Endothelial cell of umbilical vein (primary cell): ENCODE data around the gene ENO2. TPM values are rescaled to one million over a fixed set of nuclear protein-coding genes. Genes with fewer than 3 reads are reported as not detected.

Experiments
- BruUV-seq: library from RNA; stranded (reverse); fragments of 400-500 nt; replicated peaks from 2 replicates; lab custom pipeline; 2021; lab: Mats Ljungman, UMichigan
- CTCF ChIA-PET: fragments of 300-600, 350-600 bp; sonication (Branson Sonifier 250); formaldehyde crosslinking; loops from one replicate; lab custom pipeline; 2021; ENCODE audit warnings: antibody characterized with exemption, inconsistent platforms; lab: Charles Lee
- POLR2A ChIA-PET: fragments of 300-600, 350-600 bp; sonication (Branson Sonifier 250); formaldehyde crosslinking; loops from one replicate; lab custom pipeline; 2021; ENCODE audit warnings: antibody characterized with exemption, inconsistent platforms; lab: Charles Lee
- DNase-seq: peaks from one replicate; pipeline ENCODE4 v3.0.0-alpha.2; 2011; ENCODE audit warnings: low read depth, low spot score
- FAIRE-seq: peaks from 2 replicates; lab custom pipeline; 2011; peaks lifted over from hg19 to GRCh38; lab: Jason Lieb, UNC
- H2AFZ ChIP-seq: 2 replicates; pipeline ENCODE4 v1.6.0; 2012; ENCODE audit warnings: low read depth, low read length, control low read depth, inconsistent platforms
- H3K27ac ChIP-seq: 2 replicates; pipeline ENCODE4 v1.5.1; 2011; ENCODE audit warnings: low read depth, mild to moderate bottlenecking, control low read depth, low read length, moderate library complexity; ENCODE audit not compliant: insufficient read depth
- H3K27me3 ChIP-seq, 2 experiments: 2 replicates each; pipeline versions ENCODE4 v1.6.0 to v1.6.1; 2011; ENCODE audit warnings: low read length in 2 of 2, mixed read lengths in 1 of 2; ENCODE audit not compliant: control insufficient read depth in 2 of 2, insufficient read depth in 2 of 2
- H3K36me3 ChIP-seq, 2 experiments: 2 replicates in 1 of 2; 3 replicates in 1 of 2; pipeline ENCODE4 v1.5.1; 2011; ENCODE audit warnings: low read length in 2 of 2, mild to moderate bottlenecking in 1 of 2, moderate library complexity in 1 of 2; ENCODE audit not compliant: control insufficient read depth in 2 of 2, insufficient read depth in 2 of 2; ENCODE audit errors: extremely low read depth in 1 of 2
- H3K4me1 ChIP-seq: 3 replicates; pipeline ENCODE4 v1.5.1; 2011; ENCODE audit warnings: mild to moderate bottlenecking, low read length; ENCODE audit not compliant: control insufficient read depth, insufficient read depth; ENCODE audit errors: extremely low read depth
- H3K4me2 ChIP-seq: 2 replicates; pipeline ENCODE4 v1.6.1; 2011; ENCODE audit warnings: low read length, control low read depth, mixed read lengths; ENCODE audit not compliant: insufficient read depth
- H3K4me3 ChIP-seq, 3 experiments: fragments of 200-600 bp in 1 of 3; sonication (generic), shearing (Covaris generic) in 1 of 3; replicated peaks in 1 of 3; 2 replicates each; pipeline ENCODE4 v1.5.1; 2011 to 2016; ENCODE audit warnings: control low read depth in 3 of 3, low read length in 3 of 3, mild to moderate bottlenecking in 2 of 3, inconsistent platforms in 1 of 3, low read depth in 1 of 3, moderate library complexity in 1 of 3; ENCODE audit not compliant: insufficient read depth in 1 of 3
- H3K79me2 ChIP-seq: 2 replicates; pipeline ENCODE4 v1.6.0; 2012; ENCODE audit warnings: low read length, inconsistent platforms; ENCODE audit not compliant: control insufficient read depth, insufficient read depth
- H3K9ac ChIP-seq: replicated peaks from 2 replicates; pipeline ENCODE3; 2011; ENCODE audit warnings: low read length, control low read depth; ENCODE audit not compliant: insufficient read depth; ENCODE audit errors: extremely low read depth
- H3K9me1 ChIP-seq: replicated peaks from 3 replicates; pipeline ENCODE4 v1.6.0; 2011; ENCODE audit warnings: mild to moderate bottlenecking, low read length; ENCODE audit not compliant: control insufficient read depth, insufficient read depth; ENCODE audit errors: extremely low read depth
- H3K9me3 ChIP-seq: replicated peaks from 2 replicates; pipeline ENCODE4 v1.5.1; 2012; ENCODE audit warnings: low read length, inconsistent platforms; ENCODE audit not compliant: control insufficient read depth, insufficient read depth
- H4K20me1 ChIP-seq: replicated peaks from 2 replicates; pipeline ENCODE3; 2011; ENCODE audit warnings: mild to moderate bottlenecking, low read length; ENCODE audit not compliant: control insufficient read depth, insufficient read depth; ENCODE audit errors: extremely low read depth
- CTCF ChIP-seq, 2 donors: IDR thresholded peaks; 1 replicate in 1 of 2; 2 replicates in 1 of 2; pipeline ENCODE4 v1.5.1; 2011; ENCODE audit warnings: low read length in 2 of 2, mild to moderate bottlenecking in 2 of 2, moderate library complexity in 2 of 2, control low read depth in 1 of 2, inconsistent platforms in 1 of 2, low read depth in 1 of 2; ENCODE audit not compliant: insufficient read depth in 1 of 2; ENCODE audit errors: extremely low read depth in 1 of 2
- EZH2 ChIP-seq: IDR thresholded peaks from 2 replicates; pipeline ENCODE4 v1.6.1; 2012; ENCODE audit warnings: borderline replicate concordance, low read depth, mild to moderate bottlenecking, moderate library complexity, low read length, inconsistent platforms; ENCODE audit not compliant: severe bottlenecking
- FOS ChIP-seq: IDR thresholded peaks from 2 replicates; pipeline ENCODE4 v1.6.1; 2011; ENCODE audit warnings: mild to moderate bottlenecking, low read length, moderate library complexity, borderline replicate concordance; ENCODE audit not compliant: insufficient read depth
- GATA2 ChIP-seq: IDR thresholded peaks from 2 replicates; pipeline ENCODE4 v1.7.0; 2011; ENCODE audit warnings: low read depth, mild to moderate bottlenecking, moderate library complexity, mixed read lengths, low read length; ENCODE audit not compliant: insufficient read length, insufficient read depth
- JUN ChIP-seq: IDR thresholded peaks from 2 replicates; pipeline ENCODE4 v1.6.1; 2011; ENCODE audit warnings: borderline replicate concordance, low read depth; ENCODE audit not compliant: insufficient read length, insufficient read depth
- MAX ChIP-seq: IDR thresholded peaks from 2 replicates; pipeline ENCODE4 v1.6.1; 2011; ENCODE audit not compliant: insufficient read depth, insufficient read length
- MYC ChIP-seq: IDR thresholded peaks from one replicate; pipeline ENCODE4 v1.6.1; 2011; ENCODE audit warnings: mild to moderate bottlenecking, low read depth, low read length
- POLR2A ChIP-seq: IDR thresholded peaks from 2 replicates; pipeline ENCODE4 v1.6.1; 2012; ENCODE audit warnings: low read depth, mild to moderate bottlenecking, control low read depth, low read length
- POLR2AphosphoS5 ChIP-seq: IDR thresholded peaks from 2 replicates; pipeline ENCODE4 v1.6.1; 2012; ENCODE audit warnings: low read depth, mild to moderate bottlenecking, control low read depth, low read length, moderate library complexity; ENCODE audit not compliant: insufficient read depth
- dilution Hi-C: fragments of 300-500 bp; cut with MboI; formaldehyde crosslinking; loops from one replicate; pipeline ENCODE4 v1.15.0; 2019; ENCODE audit warnings: low sequenced_read_pairs; ENCODE audit not compliant: extremely low pct_ligation_motif_present
- intact Hi-C: fragments of 100-400 bp; cut with micrococcal nuclease; formaldehyde crosslinking; loops from one replicate; pipeline ENCODE4 v1.10.0; 2022
- polyA plus RNA-seq, 4 experiments: library from polyadenylated mRNA; depleted of rRNA in 3 of 4; stranded (reverse) in 3 of 4; unstranded in 1 of 4; fragments of >200 nt; gene quantifications; 2 replicates each; pipeline versions ENCODE4 v1.2.1 to v1.2.3, GENCODE V29; 2011 to 2012; ENCODE audit warnings: missing spikeins in 1 of 4
- total RNA-seq: library from RNA; stranded (reverse); gene quantifications from 2 replicates; pipeline ENCODE4 v1.2.3, GENCODE V29; 2021

Gene ENO2
- total and polyA plus RNA-seq, 2 donors (not counting 3 experiments of a cell fraction or from before 2014, with no cell fraction given): 11.4 to 18.6 TPM

DNA sequence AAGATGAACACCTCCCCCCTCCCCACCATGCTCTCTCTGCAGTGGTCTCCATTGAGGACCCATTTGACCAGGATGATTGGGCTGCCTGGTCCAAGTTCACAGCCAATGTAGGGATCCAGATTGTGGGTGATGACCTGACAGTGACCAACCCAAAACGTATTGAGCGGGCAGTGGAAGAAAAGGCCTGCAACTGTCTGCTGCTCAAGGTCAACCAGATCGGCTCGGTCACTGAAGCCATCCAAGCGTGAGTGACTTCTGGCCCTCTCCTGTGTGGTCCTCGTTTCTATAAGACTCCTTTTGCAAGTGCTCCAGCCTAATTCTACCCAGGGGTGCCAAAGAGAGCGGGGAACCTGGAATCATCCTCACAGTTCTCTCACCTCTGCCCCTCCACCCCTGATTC lies 7.2 kb downstream of the ENO2 start:
- Histone ChIP-seq H3K27ac (no peak overlapping the region), H2AFZ (no peak overlapping the region), H3K4me3 (no peak overlapping the region), H3K9ac (no peak overlapping the region), H3K79me2 (peaks cover under 1% of the 10 kb centered on the region), H3K36me3 (no peaks in the 10 kb centered on the region), H3K4me2 (no peak overlapping the region), H3K27me3 (no peaks in the 10 kb centered on the region), H3K9me3 (no peaks in the 10 kb centered on the region), H4K20me1 (no peaks in the 10 kb centered on the region), H3K9me1 (no peaks in the 10 kb centered on the region), H3K4me1 (peaks cover 23% of the 10 kb centered on the region)
- dilution Hi-C loops: no loop called here
- POLR2A ChIA-PET: no interaction called here
- DNase-seq: no peak
- TF ChIP-seq POLR2AphosphoS5: no peak
- no peak for TF ChIP-seq POLR2A
- no peak for TF ChIP-seq MYC
- no peak for TF ChIP-seq MAX
- TF ChIP-seq EZH2: no peak
- TF ChIP-seq GATA2: no peak
- no peak for TF ChIP-seq FOS
- TF ChIP-seq JUN: no peak
- TF ChIP-seq CTCF (IDR thresholded peaks at IDR 0.05; ENCODE audit: extremely low read depth in 1 of 2, insufficient read depth in 1 of 2, low read depth in 1 of 2, low read length in 2 of 2): no peak
- no TSS peak for BruUV-seq
- FAIRE-seq: no peak
- CTCF ChIA-PET: interaction anchor here (1.0 to 1.8 kb wide), 2 partner anchors 43 to 52 kb away, joined by 3 to 6 read pairs; no protein-coding TSS in a partner anchor
- intact Hi-C loops: no loop called here
